Chondrocyte (in vitro differentiated cells): ENCODE measurements around the gene CEACAM21. TPM values are rescaled to one million over a fixed set of nuclear protein-coding genes. Genes with fewer than 3 reads are reported as not detected.

Experiments
- DNase-seq: peaks from one replicate; pipeline ENCODE4 v3.0.0; 2021; ENCODE audit warnings: mixed read lengths, low spot score
- H3K27ac Mint-ChIP-seq: one replicate; pipeline ENCODE4 v1.8.0; 2021; ENCODE audit warnings: mild to moderate bottlenecking, moderate library complexity, mixed read lengths; ENCODE audit not compliant: unreplicated experiment
- H3K27me3 Mint-ChIP-seq: 2 replicates; pipeline ENCODE4 v1.8.0; 2021; ENCODE audit warnings: low read depth, mixed read lengths
- H3K36me3 Mint-ChIP-seq: 2 replicates; pipeline ENCODE4 v1.8.0; 2021; ENCODE audit warnings: low read depth, mixed read lengths
- H3K4me1 Mint-ChIP-seq: 2 replicates; pipeline ENCODE4 v1.8.0; 2021; ENCODE audit warnings: low read depth, mild to moderate bottlenecking, mixed read lengths
- H3K4me3 Mint-ChIP-seq: one replicate; pipeline ENCODE4 v1.8.0; 2021; ENCODE audit warnings: mild to moderate bottlenecking, moderate library complexity, mixed read lengths; ENCODE audit not compliant: unreplicated experiment
- H3K9me3 Mint-ChIP-seq: 2 replicates; pipeline ENCODE4 v1.8.0; 2021; ENCODE audit warnings: low read depth, mixed read lengths
- CTCF ChIP-seq: fragments of 200-600 bp; sonication (generic); IDR thresholded peaks from 2 replicates; pipeline ENCODE4 v1.5.0; 2021; ENCODE audit warnings: antibody characterized with exemption, mild to moderate bottlenecking, moderate library complexity
- total RNA-seq: library from RNA; stranded (reverse); gene quantifications from 3 replicates; pipeline ENCODE4 v1.2.1, GENCODE V29; 2021

Gene CEACAM21
- total RNA-seq, 1 donor from 2014 or later, result not detected

- Mint-ChIP-seq H3K27ac (no peak overlapping the region), H3K9me3 (peaks cover 3% of the 10 kb centered on the region)
- no peak for TF ChIP-seq CTCF
Observed at GRCh38 chr19:41548954-41549688, 26.8 kb upstream of the CEACAM21 start.

GRCh38 chr19:41549884-41550283 lies 26.1 kb upstream of the CEACAM21 start:
- H3K27ac Mint-ChIP-seq, result no peak overlapping the region
- no peaks in the 10 kb centered on the region for H3K36me3 Mint-ChIP-seq
- peaks cover 3% of the 10 kb centered on the region for H3K9me3 Mint-ChIP-seq
- H3K4me3 Mint-ChIP-seq, result no peak overlapping the region
- DNase-seq, result no peak
- peaks cover 15% of the 10 kb centered on the region for H3K27me3 Mint-ChIP-seq
- H3K4me1 Mint-ChIP-seq, result no peaks in the 10 kb centered on the region
- TF ChIP-seq CTCF, result no peak

More at GRCh38 chr19:41548954-41549688, 26.8 kb upstream of the CEACAM21 start:
- no peak for DNase-seq
- no peaks in the 10 kb centered on the region for H3K4me1 Mint-ChIP-seq
- H3K4me3 Mint-ChIP-seq, result no peak overlapping the region
- peaks cover 14% of the 10 kb centered on the region for H3K27me3 Mint-ChIP-seq
- H3K36me3 Mint-ChIP-seq, result no peaks in the 10 kb centered on the region

- Mint-ChIP-seq H3K27ac (no peak overlapping the region), H3K27me3 (peaks cover 24% of the 10 kb centered on the region), H3K4me3 (no peak overlapping the region), H3K36me3 (no peaks in the 10 kb centered on the region), H3K9me3 (peaks cover 3% of the 10 kb centered on the region), H3K4me1 (no peaks in the 10 kb centered on the region)
- DNase-seq, result no peak
- no peak for TF ChIP-seq CTCF
Observed at GRCh38 chr19:41551212-41551610, 24.8 kb upstream of the CEACAM21 start.

- DNase-seq, result no peak
- H3K27ac Mint-ChIP-seq, result no peak overlapping the region
- peaks cover 3% of the 10 kb centered on the region for H3K9me3 Mint-ChIP-seq
- no peak overlapping the region for H3K4me3 Mint-ChIP-seq
- no peaks in the 10 kb centered on the region for H3K4me1 Mint-ChIP-seq
- H3K27me3 Mint-ChIP-seq, result peaks cover 21% of the 10 kb centered on the region
- TF ChIP-seq CTCF, result no peak
- no peaks in the 10 kb centered on the region for H3K36me3 Mint-ChIP-seq
Observed at GRCh38 chr19:41551711-41552110, 24.3 kb upstream of the CEACAM21 start.

GRCh38 chr19:41552558-41552957 lies 23.4 kb upstream of the CEACAM21 start:
- Mint-ChIP-seq H3K4me1 (no peaks in the 10 kb centered on the region), H3K4me3 (no peak overlapping the region), H3K9me3 (peaks cover 3% of the 10 kb centered on the region), H3K36me3 (no peaks in the 10 kb centered on the region), H3K27me3 (peaks cover 25% of the 10 kb centered on the region), H3K27ac (no peak overlapping the region)
- DNase-seq, result no peak
- TF ChIP-seq CTCF, result no peak
